Smooth muscle cell of the umbilical artery (primary cell): ENCODE results near the gene GNPAT. TPM values are rescaled to one million over a fixed set of nuclear protein-coding genes. Genes with fewer than 3 reads are reported as not detected.

Experiments used
- total RNA-seq: library from RNA; depleted of rRNA; stranded (reverse); fragments of >200 nt; gene quantifications from 2 replicates; pipeline ENCODE4 v1.2.3, GENCODE V29; 2014

GNPAT gene
- 49.3 and 54.8 TPM in 2 replicates for total RNA-seq

DNA sequence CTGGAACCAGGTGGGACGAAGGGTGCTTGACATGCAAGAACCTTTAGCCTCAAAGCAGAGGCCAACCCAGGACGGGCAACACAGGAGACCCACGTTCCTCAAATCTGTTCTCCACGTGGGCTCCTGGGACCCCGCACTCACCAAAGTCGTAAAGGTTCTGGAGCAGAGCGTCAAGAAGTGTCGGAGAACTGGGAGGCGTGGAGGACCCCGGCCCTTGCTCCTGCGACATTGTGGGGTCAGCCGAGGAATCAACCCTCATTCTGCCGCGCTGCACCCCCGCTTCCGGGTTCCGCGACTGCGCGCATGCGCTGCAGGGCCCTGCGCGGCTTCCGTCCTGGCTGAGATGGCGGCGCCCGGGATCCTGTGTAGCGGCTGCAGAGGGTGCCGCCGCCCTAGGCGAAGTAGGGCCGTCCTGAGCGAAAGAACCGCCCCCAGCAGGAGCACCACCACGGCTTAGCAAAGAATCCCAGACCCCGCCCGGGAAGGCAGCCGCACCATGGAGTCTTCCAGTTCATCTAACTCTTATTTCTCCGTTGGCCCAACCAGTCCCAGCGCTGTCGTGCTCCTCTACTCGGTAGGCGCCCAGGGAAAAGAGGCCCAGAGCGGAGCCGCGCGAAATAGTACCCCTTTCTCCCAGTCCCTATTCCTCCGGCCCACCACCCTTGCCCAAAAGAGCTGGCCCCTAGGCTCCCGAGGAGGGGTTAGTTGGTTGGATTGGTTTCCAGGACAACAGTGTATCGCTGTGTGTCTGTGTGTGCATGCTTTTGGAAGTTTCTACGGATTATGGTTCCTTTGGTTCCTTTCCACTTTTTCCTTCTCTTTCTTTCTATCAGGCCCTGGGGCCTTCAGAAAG lies at the start of gene GNPAT:
TSS of gene GNPAT (plus strand) at position 330 of the 853 bp plus-strand sequence. CDS start at position 497, 167 bp downstream.

Other genes starting within 250 kb of the GNPAT start
- gene FAM89A, start 201.0 kb upstream of the GNPAT start, total RNA-seq: 2.9 and 6.2 TPM in 2 replicates
- gene TRIM67, start 79.2 kb upstream of the GNPAT start, total RNA-seq: not detected in 2 replicates
- 16.0 and 20.7 TPM in 2 replicates for gene EXOC8, start 96.6 kb downstream of the GNPAT start, total RNA-seq
- gene SPRTN, start 97.1 kb downstream of the GNPAT start, total RNA-seq: 11.6 and 16.8 TPM in 2 replicates
- gene EGLN1, start 181.1 kb downstream of the GNPAT start, total RNA-seq: 76.3 and 81.5 TPM in 2 replicates